Stimulated activated CD4-positive, alpha-beta T cell treated with anti-CD3 and anti-CD28 coated beads, Interleukin-4, amount 100 ng/mL, for 24 hours (primary cell): ENCODE data around the gene L3MBTL2.
"Not testable (repeated sequence)": the region's sequence is repeated elsewhere in the genome, so short reads cannot be mapped to it uniquely, and the experiment has no call there.

Experiments
- DNase-seq: peaks from one replicate; pipeline ENCODE4 v3.0.0-alpha.2; 2020

Gene L3MBTL2

DNA sequence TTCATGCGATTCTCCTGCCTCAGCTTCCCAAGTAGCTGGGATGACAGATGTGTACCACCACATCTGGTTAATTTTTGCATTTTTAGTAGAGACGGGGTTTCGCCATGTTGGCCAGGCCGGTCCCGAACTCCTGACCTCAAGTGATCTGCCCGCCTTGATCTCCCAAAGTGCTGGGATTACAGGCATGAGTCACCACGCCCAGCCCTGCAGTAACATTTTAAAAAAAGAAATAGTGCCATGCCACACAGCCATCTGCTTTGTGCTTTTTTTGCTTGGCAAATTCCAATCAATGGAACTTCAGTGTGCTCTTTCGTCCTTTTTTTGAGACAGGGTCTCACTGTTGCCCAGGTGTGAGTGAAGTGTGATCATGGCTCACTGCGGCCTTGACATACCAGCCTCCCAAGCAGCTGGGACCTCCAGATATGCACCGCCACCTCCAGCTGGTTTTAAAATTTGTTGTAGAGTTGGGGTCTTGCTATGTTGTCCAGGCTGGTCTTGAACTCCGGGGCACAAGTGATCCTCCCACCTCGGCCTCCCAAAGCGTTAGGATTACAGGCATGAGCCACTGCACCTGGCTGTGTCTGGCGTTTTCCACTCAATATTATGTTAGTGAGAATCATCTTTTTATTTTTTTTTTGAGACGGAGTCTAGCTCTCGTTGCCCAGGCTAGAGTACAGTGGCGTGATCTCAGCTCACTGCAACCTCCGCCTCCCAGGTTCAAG, 37.4 kb downstream of the L3MBTL2 start:
- no peak for DNase-seq

DNA sequence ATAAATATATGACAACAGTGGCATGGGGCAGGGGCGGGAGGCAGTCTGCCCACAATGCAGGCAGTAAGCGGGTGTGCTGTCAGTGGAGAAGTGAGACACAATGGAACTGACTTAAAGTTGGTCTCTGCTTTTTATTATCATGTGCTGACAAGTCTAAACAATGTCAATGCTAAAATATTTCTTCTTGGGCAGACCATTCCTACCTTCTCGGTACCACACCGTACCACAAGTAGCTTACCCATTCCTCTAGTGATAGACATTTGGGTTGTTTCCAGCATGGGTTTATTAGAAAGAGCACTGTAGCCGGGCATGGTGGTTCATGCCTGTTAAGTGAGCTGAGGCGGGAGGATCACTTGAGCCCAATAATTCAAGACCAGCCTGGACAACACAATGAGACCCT, 38.2 kb downstream of the L3MBTL2 start:
- DNase-seq = no peak

DNA sequence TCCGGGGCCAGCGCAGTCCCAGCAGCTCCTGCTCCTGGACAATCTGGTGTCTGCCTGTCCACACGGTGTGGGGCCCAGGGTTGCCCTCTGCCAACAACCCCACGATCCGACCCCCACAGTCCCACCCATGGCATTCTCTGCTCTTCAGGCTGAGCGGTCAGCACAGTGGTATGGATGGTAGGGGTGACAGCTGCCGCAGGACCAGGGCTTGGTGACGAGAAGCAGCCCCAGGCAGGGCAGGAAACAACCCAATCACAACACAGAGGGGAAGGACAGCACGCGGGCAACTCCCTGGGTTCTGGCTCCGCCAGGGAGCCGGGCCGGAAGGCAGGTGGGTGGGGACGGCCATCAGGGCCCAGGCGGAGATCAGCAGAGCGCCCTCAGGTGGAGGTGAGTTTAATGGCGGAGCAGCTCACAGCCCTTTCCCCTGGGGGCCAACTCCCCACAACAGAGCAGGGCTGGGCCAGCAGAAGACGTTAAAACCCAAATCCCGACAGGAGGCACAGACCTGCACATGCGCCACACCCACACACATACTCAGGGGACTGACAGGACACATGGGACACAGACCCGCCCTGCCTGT, 40.9 kb downstream of the L3MBTL2 start:
- DNase-seq = no peak

GRCh38 chr22:41247703-41248102, 42.6 kb downstream of the L3MBTL2 start:
- DNase-seq = no peak

- DNase-seq = no peak
Measured at GRCh38 chr22:41248314-41248713, 43.2 kb downstream of the L3MBTL2 start.

DNA sequence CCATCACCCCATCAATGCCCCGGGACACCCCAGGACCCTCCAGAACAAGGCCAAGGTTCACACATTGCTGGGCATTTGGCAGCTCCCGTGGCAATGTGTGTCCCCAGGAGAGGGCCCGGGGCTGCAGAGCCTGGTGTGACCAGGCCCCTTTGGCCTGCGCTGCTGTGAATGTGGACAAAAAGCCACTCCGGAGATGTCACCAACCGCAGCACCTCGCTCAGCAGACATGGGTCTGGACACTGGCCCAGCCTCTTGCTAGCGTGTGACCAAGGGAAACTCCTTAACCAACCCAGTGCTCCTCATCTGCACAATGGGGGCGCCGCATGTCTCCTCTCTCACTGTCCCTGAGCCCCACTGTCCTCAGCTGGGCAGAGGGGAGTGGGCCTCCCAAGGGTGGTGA, 43.6 kb downstream of the L3MBTL2 start:
- DNase-seq = no peak

GRCh38 chr22:41249442-41249841, 44.3 kb downstream of the L3MBTL2 start:
- no peak for DNase-seq

DNA sequence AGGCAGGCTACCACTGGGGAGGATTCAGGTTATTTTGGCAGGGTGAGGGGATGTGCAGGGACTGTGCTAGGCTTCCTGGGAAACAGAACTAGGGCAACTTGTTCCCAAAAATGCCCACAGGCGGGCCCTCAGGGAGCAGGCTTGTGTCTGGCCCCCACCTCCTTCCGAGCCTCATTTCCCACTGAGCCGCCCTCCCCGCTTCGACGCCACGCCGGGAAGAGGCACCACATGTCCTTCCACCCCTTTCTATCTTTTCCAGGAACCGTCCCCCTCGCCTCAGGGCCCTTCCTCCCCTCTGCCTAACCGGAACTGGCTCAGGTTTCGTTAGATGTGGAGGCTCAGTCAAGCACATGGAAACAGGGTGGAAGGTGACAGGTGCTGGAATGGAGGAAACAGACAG, 45.0 kb downstream of the L3MBTL2 start:
- DNase-seq = no peak

GRCh38 chr22:41252365-41252764, 47.3 kb downstream of the L3MBTL2 start:
- no peak for DNase-seq

GRCh38 chr22:41254230-41254629, 49.1 kb downstream of the L3MBTL2 start:
- DNase-seq = no peak

GRCh38 chr22:41256254-41257253, 51.4 kb downstream of the L3MBTL2 start:
- DNase-seq = no peak

DNA sequence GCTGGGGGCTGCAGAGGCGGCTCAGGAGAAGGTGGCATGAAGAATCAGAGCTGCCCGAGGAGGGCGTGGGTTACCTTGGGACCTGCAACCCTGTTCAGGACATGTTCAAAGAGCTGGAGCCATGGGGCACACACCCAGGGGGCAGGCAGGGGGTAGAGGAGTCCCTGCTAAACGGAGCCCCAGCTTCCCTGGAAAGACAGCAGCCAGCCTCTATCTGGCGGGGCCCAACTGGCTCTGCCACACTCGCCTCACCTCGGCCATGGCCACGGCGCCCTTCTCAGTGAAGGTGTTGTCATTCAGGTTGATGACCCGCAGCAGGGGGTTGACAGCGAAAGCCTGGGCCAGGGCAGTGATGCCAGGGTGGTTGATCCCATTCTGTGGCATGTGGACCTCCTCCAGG, 52.6 kb downstream of the L3MBTL2 start:
- DNase-seq = no peak

GRCh38 chr22:41259756-41260155, 54.6 kb downstream of the L3MBTL2 start:
- DNase-seq = not testable (repeated sequence)

- no peak for DNase-seq
Measured at GRCh38 chr22:41260871-41261270, 55.8 kb downstream of the L3MBTL2 start.

DNA sequence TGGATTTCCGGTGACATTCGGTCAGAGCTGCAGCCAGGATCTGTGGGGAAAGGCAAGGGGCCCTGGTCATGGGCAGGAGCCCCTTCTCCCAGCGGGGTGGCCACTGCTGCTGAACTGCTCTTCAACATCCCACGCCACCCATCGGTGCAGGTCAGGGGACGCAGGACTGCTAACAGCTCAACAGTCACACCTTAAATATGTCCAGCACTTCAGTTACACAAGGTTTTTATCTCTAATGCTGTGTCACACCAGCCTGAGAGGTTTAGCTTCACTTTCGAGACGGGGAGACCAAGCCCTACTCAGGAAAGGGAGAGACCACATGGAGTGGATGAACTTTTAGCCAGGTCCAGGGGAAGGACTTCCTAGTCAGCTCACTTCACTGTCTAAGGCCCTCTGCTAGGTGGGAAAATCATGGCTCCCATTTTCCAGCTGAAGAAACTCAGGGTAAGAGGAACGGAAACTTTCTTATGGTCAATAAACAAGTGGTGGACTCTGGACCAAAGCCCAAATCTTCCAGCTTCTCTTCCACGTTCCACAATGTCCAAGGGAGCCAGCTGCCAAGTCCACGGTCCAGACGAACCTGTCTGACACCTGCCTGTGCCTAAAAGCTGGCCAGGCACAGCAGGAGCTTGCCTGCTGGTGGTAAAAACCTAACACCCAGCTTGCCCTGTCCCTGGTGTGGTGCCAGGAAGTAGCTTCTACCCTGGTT, 56.6 kb downstream of the L3MBTL2 start:
- DNase-seq = no peak

GRCh38 chr22:41262250-41262765, 57.2 kb downstream of the L3MBTL2 start:
- DNase-seq = no peak

- DNase-seq = no peak
Measured at GRCh38 chr22:41263704-41264103, 58.6 kb downstream of the L3MBTL2 start.

GRCh38 chr22:41264408-41264941, 59.4 kb downstream of the L3MBTL2 start:
- no peak for DNase-seq

- DNase-seq = no peak
Measured at GRCh38 chr22:41267958-41268357, 62.8 kb downstream of the L3MBTL2 start.

GRCh38 chr22:41271787-41272186, 66.7 kb downstream of the L3MBTL2 start:
- DNase-seq = no peak

DNA sequence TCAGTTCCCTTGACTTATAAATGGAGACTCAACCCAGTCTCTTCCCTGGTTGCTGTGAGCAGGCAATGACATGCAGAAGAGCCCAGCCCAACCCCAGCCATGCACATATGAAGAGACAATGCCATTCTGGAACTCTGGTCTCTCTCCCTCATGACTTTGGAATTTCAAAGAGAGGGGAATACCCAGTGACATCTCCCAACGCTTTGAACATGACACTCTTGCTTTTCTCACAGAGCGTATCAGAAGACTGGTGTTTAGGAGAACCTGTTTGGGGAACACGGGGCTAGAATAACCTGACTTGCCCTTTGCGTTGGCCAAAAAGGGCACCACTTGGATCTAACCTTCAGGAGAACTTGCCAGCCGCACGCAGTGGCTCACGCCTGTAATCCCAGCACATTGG, 68.0 kb downstream of the L3MBTL2 start:
- no peak for DNase-seq

DNA sequence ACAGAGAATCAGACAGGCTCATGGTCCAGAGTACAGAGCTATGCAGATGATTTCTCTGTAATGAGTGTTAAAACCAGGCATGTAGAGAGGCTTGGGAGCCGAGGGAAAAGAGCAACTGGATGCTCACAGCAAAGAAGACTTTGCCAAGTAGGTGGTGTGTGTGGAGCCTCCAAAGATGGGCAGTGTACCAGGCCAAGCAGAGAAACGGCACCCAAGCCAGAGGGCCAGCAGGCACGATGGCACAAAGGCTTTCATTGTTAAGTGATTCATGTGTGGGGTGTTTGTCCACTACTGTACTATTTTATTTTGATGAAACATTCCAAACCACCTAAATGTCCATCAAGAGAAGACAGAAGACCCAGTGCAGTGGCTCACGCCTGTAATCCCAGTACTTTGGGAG, 69.7 kb downstream of the L3MBTL2 start:
- no peak for DNase-seq
